ENCODE results near the gene AHCYL1.

DNA sequence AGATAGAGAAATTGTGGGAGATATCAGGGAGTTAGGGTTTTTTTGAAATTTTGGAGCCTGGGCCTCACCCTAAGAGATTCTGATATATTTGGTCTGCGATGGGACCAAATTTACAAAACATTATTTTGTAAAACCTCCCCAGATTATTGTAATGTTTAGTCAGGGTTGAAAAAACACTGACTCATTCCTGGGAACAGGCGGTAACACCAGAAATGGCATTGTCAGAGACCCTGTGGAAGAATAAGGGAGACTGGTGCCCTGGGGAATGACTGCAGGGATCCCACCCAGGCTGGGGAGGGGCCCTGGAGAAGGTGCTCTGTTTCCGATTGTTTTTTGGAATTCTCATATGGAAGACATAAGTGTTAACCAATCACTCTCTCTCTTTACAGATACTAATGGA, 36.7 kb downstream of the AHCYL1 start:
- TF ChIP-seq POLR2A (IDR thresholded peaks at IDR 0.05; ENCODE audit: low read length) (no peak), GATA1 (IDR thresholded peaks at IDR 0.05; ENCODE audit: low read depth, low read length) (no peak)

Data from erythroblast (primary cell).